CD4-positive, alpha-beta T cell treated with Interleukin-15 for 4 hours (primary cell): Measurements from ENCODE around the gene OR5B17.
"Not testable (repeated sequence)": the region's sequence is repeated elsewhere in the genome, so short reads cannot be mapped to it uniquely, and the experiment has no call there.

Source experiments
- DNase-seq: peaks from one replicate; pipeline ENCODE4 v3.0.0-alpha.2; 2020; ENCODE audit warnings: low spot score

Gene OR5B17

DNA sequence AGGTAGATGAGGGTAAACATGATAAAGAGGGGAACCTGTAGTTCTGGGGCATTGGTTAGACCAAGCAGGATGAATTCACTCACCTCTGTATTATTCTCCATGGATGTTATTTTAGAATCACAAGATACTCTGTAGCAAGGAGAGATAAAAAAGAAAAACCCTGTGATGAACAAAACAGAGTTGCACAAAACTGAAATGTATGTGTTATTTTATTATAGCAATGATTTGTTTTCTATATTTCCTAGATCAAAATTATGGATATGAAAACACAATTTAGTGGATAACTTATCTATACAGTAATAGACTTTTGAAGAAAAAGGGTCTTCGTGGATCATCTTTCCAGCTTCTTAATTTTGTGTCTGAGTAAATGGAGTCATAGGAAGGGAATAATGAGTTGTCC, at the start of gene OR5B17:
Gene OR5B17, minus strand, starts transcription at position 101 of the 400 bp plus-strand sequence. Its CDS starts 0 bp downstream, at position 101.
- DNase-seq = no peak

DNA sequence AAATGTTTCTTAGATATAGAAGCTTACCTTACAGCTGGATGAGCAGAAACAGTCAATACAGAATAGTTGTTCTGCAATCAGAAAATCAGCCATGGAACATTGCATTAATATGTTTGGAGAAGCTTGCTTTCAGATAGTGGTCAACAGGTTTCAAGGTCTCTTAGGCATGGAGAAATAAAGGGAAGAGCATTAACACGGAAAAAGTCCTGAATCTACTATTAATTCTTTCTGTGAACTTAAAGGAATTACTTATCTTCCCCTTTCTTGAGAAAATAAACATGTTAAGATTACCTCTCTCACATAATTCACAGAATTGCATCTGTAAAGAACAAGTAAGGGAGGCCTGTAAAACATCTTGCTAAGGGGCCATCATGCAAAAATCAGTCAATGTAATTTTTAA, 47.9 kb upstream of the OR5B17 start, which contains the start of gene OR5B3:
Gene OR5B3, minus strand, starts transcription at position 101 of the 400 bp plus-strand sequence. CDS start 3,465 bp downstream, outside the sequence.
- no peak for DNase-seq

DNA sequence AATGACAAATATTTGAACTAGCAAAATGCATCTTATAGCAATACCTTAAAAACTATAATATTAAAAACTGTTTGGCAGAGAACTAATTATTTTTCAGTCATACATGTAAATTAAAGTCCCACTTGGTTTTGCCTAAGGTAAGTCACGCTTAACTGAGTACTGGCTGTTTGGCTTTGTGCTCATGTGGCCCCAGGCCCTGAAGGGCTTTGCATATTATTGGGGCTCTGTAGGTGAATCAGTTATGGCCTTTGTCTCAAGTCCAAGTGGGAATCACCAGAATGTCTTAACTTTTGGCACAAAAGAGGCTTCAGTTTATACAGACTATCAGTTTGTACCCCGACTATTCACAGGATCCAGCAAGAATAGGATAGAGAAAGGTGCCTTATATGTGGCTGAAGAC, 40.8 kb upstream of the OR5B17 start:
- DNase-seq = not testable (repeated sequence)

DNA sequence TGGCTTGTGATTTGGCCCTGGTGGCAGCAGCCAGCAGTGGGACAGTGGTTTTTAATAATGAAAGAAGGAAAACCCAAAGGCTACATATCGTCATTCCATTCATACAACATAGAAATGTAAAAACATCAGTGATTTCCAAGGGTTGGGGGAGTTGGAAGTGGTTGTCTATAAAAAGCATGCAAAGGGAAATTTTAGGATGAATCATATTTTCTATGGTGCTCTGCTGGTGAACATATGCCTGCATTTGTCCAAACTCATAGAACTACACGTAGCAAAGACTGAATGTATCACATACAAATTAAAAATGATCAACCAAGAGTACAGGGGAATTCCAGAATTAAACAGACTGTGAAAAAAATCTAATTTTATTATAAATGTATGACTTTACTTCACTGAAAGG, 36.7 kb upstream of the OR5B17 start:
- no peak for DNase-seq

DNA sequence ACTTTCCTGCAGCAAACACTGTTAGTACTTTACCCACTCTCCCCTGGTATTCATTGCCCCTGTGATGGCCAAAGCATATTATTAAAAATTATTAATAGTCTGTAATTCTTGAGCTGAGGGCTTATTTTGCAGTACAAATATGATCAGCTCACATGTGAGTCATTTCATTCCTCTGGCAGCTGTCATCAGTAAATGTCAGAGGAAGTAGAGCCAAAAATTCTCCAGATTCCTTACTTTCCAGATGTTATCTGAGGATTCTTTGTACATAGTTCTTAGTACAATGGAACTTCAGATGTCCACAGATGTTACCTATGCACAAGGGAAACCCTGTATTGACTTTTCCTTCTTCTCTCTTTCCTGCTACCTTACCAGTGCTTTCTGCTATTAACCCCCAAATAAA, 35.3 kb upstream of the OR5B17 start:
- no peak for DNase-seq

DNA sequence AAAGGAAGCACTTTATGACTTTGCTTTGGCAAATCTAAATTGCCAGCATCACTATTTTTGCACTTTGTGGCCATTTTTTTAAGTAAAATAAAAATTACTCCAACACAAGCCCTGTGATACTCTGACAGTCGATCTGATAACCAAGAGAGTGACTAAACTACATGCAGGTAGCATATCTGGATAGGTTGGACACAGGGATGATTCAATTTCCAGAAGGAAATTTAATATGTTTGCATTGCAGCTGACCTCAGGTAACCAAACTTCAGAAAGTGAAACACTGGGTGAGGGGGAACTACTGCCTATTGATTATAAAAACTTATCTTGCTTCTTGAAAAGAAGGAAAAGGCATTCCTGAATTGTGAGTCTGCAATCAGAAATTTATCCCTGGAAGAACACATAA, 33.9 kb upstream of the OR5B17 start:
- DNase-seq = no peak

DNA sequence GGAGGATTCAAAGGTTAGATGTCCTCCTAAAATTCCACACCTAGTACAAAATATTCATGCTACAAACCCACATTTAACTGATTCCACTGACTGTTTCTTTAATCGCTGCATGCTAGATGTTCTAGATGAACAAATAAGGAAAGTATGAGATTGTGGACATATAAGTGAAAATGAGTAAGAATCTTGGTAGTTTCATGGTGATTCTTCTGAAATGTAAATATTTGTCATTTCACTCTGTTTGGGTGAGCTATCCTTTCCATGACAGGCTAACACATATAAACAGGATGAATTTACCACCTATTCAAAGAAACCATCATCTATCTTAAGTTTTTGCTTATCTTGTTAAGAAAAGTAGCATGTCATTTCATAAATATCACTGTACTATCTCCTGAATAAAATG, 33.0 kb upstream of the OR5B17 start:
- DNase-seq = no peak

DNA sequence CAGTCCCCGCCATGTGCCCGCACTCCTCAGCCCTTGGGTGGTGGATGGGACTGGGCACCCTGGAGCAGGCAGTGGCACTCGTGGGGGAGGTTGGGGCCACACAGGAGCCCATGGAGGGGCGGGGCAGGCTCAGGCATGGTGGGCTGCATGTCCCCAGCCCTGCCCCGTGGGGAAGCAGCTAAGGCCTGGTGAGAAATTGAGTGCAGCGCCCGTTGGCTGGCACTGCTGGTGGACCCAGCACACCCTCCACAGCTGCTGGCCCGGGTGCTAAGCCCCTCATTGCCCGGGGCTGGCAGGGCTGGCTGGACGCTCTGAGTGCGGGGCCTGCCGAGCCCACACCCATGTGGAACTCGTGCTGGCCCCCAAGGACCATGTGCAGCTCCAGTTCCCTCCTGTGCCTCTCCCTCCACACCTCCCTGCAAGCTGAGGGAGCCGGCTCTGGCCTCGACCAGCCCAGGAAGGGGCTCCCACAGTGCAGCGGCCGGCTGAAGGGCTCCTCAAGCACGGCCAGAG, 31.7 kb upstream of the OR5B17 start:
- no peak for DNase-seq

DNA sequence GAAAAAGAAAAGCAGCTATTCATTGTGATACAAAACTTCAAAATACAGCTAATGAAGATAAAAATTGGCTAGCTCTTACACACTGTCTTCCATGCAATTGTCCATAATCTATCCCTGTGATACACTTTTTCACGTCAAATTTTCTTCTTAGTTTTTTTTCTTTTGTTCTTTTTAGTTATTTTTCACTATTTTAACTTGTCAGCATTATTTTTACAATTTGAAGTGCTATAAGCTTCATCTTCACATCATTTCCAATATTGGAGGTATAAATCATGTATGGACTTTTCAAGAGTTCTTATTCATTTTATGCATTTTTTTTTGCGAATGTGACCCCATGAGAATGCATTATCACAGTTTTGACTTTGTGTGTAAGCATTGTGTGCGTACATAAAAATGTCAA, 4.1 kb downstream of the OR5B17 start:
- DNase-seq = no peak

DNA sequence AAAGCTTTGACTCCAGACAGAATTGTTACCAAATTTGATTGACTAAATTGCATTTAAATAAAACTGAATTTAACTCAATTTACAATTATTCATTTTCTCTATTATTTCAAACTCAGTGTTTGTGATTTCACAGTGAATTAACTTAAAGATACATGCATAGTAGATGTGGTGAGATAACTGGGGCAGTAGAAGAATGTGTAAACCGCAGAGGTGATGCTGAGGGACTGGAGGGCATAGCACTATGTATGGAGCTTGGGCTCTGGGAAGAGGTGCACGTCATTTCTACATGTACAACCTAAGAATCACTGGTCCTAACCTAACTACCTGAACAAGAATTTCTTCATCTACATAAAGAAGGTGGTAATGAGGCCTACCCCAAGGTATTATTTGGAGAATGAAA, 13.7 kb downstream of the OR5B17 start:
- DNase-seq = no peak

DNA sequence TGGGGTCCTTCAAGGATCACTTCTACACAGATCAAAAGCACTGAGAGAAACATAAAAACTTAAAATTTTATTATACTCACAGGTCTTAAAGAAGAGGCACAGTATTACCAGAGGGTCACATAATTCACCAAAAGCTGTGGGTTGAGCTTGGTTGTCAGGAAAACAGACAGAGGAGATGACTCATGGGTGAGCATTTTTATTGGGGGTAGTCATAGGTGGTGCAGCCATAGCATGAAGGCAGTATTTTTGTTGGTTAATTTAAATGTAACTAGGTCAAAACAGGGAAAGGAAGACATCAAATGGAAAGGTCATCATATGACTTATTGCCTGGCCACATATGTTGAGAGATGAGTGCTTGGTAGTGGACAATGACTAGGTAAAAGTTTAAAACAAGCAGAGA, 24.2 kb downstream of the OR5B17 start:
- no peak for DNase-seq

DNA sequence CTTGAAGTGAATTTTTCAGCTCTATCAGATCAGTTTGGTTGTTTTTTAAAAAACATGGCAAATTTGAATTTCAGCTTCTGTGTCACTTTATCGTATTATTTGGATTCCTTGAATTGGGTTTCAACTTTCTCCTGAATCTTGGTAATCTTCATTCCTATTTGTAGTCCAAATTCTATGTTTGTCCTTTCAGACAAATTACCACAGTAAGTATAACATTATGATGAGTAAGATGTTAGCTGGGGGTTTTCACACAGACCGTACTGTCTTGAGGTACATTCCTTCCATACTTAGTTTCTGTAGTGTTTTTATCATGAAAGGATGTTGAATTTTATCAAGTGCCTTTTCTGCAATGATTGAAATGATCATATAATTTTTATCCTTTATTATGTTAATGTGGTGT, 28.0 kb downstream of the OR5B17 start:
- DNase-seq = no peak

DNA sequence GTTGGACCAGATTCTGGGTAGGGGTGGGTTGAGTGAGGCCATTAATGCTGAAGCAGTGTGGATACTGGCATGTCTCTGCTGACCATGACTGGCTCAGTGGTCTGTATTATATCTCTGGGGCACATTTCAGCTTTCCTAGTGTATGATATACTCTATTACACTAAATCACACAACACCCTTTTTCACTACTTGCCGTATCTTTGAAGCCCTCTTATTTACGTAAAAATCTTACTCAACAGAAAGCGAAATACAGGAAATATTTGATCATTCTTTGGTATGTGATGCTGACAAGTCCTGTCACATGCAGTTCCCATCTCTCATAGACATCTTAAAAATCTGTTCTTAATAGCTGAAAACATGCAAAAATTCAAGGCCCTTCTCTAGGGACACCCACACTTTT, 40.3 kb downstream of the OR5B17 start:
- no peak for DNase-seq

DNA sequence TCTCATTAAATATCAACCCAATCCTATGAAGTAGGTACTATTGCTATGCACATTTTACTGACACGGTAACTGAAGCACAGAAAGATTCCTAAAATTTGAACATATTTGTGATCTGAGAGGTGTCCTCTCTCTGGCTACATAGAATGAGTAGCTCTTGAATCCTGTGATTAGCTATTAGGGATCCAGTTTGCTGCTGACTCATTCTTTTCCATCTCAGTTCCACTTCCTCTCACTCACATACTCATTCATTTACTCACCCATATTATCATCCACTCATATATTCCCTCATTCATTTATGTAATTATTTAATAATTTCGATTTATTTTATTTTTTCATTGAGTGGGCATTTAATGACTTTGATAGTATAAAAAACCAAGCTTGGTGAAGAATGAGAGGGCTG, 42.7 kb downstream of the OR5B17 start:
- DNase-seq = no peak
